NB4 (cell line): ENCODE measurements around the gene TLCD3B.
A peak's percentile ranks its signal among the peaks of the same experiment; 100 is the strongest.

Experiments used
- DNase-seq: peaks from one replicate; pipeline ENCODE4 v3.0.0; 2010; ENCODE audit warnings: low read depth
- H3K4me3 ChIP-seq: one replicate; pipeline ENCODE4 v1.5.1; 2011; ENCODE audit warnings: mild to moderate bottlenecking, low read depth, low read length, moderate library complexity
- MYC ChIP-seq: IDR thresholded peaks from 2 replicates; pipeline ENCODE4 v1.6.1; 2011; ENCODE audit warnings: low read depth, low read length
- POLR2A ChIP-seq: IDR thresholded peaks from 2 replicates; pipeline ENCODE4 v1.6.1; 2011; ENCODE audit warnings: mild to moderate bottlenecking; ENCODE audit not compliant: insufficient read length; ENCODE audit errors: extremely low read depth
- TF ChIP-seq, protein P1 (sequence below): IDR thresholded peaks from one replicate; pipeline ENCODE4 v1.5.1; 2012; ENCODE audit warnings: low read depth, low read length
- TF ChIP-seq, protein P2 (sequence below): IDR thresholded peaks from 2 replicates; pipeline ENCODE4 v1.6.1; 2011; ENCODE audit warnings: low read depth, low read length

Gene TLCD3B

DNA sequence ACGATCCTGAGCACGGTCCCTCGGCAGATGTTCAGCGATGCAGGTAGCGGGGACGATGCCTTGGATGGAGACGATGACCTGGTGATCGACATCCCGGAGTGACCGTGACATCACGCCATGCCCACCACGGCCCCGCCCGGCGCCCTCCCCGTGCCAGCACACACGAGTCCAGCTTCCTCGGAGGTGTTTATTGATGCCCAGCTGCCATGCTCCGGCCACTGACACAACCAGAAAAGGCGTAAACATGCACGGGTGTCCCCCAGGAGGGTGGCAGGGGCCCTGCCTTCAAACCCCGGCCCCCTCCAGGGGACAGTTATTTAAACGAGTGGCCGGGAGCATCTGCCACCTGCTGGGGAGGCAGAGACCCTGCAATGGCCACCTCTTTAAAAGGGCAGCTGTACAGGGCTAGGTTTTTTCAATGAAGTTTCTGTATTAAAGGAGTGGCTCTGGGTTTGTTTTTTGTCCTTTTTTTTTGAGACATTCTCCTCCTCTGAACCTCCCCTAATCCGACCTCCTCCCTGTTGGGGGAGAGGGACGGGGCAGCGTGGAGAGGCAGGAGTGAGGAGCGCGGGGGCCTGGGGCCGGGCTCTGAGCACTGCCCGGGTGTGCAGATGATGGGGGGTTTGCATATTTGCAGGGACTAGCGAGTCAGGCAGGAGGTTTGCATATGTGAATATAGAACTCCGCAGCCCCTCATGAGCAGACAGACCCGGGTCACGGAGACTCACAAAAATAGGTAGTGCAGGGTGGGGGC lies 25.6 kb downstream of the TLCD3B start:
- H3K4me3 ChIP-seq = no peak overlapping the region
- DNase-seq = peak; percentile 52
- TF ChIP-seq, protein P1, sequence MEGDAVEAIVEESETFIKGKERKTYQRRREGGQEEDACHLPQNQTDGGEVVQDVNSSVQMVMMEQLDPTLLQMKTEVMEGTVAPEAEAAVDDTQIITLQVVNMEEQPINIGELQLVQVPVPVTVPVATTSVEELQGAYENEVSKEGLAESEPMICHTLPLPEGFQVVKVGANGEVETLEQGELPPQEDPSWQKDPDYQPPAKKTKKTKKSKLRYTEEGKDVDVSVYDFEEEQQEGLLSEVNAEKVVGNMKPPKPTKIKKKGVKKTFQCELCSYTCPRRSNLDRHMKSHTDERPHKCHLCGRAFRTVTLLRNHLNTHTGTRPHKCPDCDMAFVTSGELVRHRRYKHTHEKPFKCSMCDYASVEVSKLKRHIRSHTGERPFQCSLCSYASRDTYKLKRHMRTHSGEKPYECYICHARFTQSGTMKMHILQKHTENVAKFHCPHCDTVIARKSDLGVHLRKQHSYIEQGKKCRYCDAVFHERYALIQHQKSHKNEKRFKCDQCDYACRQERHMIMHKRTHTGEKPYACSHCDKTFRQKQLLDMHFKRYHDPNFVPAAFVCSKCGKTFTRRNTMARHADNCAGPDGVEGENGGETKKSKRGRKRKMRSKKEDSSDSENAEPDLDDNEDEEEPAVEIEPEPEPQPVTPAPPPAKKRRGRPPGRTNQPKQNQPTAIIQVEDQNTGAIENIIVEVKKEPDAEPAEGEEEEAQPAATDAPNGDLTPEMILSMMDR = peak; percentile 75
- TF ChIP-seq MYC = no peak

DNA sequence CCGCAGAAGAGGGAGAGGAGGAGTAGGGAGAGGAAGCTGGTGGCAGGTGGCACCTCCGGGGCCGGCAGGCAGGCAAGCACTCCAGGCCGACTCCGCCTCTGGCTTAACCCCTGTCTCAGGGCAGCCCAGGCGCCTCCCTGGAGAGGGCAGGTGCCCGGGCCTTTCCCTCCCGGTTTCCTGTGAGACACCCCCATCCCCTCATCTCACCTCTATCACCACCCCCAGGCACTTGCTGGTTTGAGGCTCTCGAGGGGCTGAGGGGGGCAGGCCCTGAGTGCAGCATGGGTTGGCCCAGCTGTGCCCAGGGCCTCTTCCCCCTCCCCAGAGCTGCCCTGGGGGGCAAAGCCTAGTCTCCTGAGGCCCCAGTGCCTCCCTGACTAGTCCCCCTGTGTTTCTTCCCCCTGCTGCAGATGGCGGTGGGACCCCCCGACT lies 26.2 kb downstream of the TLCD3B start:
- TF ChIP-seq, protein P1 = no peak
- TF ChIP-seq MYC (no peak), POLR2A (no peak)
- TF ChIP-seq, protein P2, sequence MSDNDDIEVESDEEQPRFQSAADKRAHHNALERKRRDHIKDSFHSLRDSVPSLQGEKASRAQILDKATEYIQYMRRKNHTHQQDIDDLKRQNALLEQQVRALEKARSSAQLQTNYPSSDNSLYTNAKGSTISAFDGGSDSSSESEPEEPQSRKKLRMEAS = no peak
- H3K4me3 ChIP-seq = no peak overlapping the region
- no peak for DNase-seq

DNA sequence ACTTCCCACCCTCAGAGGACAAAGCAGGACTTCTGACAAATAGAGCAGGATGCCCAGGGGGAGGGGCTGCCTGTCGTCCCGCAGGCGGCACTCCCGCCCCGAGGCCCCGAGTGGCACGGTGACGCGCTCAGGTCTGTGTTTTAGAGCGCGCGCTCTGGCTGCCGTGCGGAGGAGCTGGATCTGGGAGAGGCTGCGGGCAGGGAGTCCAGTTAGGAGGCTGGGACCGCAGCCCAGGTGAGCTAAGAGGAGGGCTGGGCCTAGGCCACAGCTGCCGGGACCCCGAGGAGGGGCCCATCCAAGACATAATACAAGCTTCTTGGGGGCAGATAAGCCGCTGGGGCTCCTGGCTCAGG lies 26.7 kb downstream of the TLCD3B start:
- TF ChIP-seq POLR2A = no peak
- TF ChIP-seq, protein P2 = no peak
- TF ChIP-seq, protein P1 = no peak
- no peak for TF ChIP-seq MYC
- no peak for DNase-seq
- H3K4me3 ChIP-seq = no peak overlapping the region

DNA sequence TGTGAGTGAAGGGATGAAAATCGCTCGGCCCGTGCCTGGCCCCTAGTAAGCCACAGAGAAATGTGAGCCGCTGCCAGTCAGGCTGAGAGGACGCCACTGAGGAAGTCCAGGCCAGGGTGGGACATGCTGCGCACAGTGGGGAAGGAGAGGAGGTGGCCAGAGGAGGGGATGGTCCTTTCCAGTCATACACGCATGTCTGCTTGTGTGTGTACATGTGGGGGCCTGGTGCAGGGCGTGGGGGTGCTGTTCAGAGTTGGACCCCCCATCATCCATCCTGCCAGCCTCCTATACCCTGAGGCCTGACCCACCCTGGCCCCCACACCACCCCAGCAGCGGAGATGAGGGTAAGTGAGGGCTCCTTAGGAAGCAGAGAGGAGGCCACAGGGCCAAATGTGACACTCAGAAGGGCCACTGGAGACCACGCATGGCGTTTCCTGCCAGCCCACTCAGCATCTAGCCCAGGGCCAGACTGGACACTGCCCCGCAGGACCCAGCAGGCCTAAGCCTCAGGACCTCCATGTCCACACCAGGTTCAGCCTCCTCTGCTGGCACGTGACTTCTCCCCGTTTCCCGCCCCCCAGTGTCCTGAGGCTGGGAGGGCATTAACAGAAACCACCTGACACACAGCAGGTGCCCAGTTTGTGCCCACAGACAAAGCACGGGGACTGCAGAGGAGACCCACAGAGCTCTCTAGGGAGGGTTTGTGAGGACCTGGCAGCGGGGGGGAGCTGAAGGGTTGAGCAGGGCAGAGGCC lies 27.2 kb downstream of the TLCD3B start:
- TF ChIP-seq, protein P2 = no peak
- TF ChIP-seq MYC (no peak), POLR2A (no peak)
- TF ChIP-seq, protein P1 = no peak
- no peak for DNase-seq
- no peak overlapping the region for H3K4me3 ChIP-seq

DNA sequence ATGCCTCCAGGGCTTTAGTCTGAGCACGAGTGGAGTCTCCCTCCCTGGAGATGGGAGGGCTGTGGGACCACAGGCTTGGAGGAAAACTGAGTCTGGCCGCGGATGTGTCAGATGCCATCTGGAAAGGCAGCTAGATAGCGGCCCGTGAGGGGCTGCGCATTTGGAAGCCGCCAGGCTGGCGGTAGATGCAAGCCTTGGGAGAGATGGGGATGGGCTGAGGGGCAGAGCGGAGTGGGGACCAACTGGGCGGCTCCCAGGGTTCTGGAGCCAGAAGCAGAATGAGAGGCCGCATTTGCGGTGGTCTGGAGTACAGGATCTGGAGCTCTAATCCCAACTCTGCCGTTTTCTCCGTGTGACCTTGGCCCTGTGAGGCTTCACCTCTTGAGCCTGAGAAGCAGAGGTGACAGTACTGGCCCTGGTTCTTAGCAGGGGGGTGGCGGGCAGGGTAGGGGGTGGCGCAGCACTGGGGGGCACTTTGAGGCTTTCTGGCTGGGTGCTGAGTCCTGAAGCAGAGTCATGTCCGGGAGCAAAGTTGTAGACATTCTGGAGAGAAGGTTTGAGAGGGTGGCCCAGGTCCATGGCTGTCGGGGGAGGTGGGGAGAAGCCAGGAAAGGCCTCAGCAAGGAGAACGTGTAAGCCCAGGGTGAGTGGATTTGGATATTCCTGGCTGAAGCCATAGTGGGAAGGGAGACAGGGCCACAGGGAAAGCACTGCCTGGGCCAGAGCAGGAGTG lies 28.3 kb downstream of the TLCD3B start:
- no peak for DNase-seq
- no peak overlapping the region for H3K4me3 ChIP-seq
- TF ChIP-seq, protein P2 = no peak
- TF ChIP-seq MYC = no peak
- TF ChIP-seq POLR2A = no peak
- TF ChIP-seq, protein P1 = no peak
